GM19239 (cell line): Measurements from ENCODE around the gene C2orf72.
"Not testable (repeated sequence)": the region's sequence is repeated elsewhere in the genome, so short reads cannot be mapped to it uniquely, and the experiment has no call there.

Experiments used
- DNase-seq: peaks from one replicate; pipeline ENCODE4 v3.0.0; 2011; ENCODE audit warnings: low spot score; ENCODE audit not compliant: insufficient read length
- FAIRE-seq: peaks from 2 replicates; lab custom pipeline; 2011; peaks lifted over from hg19 to GRCh38; lab: Jason Lieb, UNC

The C2orf72 gene

DNA sequence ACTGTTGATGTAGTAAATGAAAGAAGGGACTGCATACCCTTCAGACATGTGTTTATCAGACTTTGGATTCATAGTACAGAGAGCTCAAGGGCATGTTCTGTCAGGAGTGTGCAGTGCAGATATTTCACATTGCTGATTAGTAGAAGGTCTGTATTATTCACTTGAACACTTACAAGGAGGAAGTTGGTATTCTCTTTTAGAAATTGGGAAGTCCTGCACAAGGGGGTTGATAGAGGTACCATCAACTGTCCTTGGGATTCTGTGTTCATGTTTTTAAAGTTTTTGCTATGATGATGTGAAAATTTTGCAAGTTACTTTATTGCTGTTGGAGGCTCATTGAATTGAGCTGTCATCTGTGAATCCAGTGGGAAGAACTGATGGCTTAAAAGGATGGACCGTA lies 26.0 kb downstream of the C2orf72 start:
- FAIRE-seq (no peak), DNase-seq (no peak)

GRCh38 chr2:231065966-231066365 lies 28.6 kb downstream of the C2orf72 start:
- FAIRE-seq: no peak
- no peak for DNase-seq

DNA sequence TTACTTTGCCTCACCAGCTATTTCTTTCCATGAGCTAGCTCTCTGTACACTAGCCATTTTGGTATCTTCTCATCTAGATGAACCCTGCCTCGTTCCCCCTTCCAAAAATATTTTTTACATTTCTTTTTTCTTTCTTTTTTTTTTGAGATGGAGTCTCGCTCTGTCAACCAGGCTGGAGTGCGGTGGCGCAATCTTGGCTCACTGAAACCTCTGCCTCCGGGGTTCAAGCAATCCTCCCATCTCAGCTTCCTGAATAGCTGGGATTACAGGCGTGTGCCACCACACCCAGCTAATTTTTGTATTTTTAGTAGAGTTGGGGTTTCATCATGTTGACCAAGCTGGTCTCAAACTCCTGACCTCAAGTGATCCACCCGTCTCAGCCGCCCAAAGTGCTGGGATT lies 30.2 kb downstream of the C2orf72 start:
- DNase-seq, FAIRE-seq: not testable (repeated sequence)

DNA sequence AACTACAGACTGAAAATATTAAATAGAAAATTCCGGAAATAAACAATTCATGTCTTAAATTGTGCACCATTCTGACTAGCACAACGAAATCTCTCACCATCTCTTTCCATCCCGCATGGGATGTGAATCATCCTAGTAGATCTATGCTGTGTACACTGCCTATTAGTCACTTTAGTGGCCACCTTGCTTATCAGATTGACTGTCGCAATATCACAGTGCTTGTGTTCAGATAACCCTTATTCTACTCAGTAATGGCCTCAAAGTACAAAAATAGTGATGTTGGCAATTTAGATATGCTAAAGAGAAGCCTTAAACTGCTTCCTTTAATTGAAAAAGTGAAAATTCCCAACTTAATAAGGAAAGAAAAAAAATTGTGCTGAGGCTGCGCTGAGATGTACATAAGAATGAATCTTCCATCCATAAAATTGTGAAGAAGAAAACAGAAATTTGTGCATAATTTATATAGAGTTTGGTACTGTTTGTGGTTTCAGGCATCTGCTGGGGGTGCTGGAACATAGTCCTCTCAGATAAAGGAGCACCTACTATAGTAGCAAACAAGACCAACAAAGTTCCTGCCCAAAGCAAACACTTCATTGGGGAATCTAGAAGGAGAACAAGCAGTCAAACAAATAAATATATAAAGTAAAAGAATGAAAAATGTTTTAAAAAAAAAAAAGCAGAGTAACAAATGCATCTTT lies 31.4 kb downstream of the C2orf72 start:
- FAIRE-seq (peak; percentile 14), DNase-seq (no peak)

GRCh38 chr2:231069379-231070054 lies 32.2 kb downstream of the C2orf72 start:
- no peak for FAIRE-seq
- DNase-seq: no peak

GRCh38 chr2:231084565-231084964 lies 47.2 kb downstream of the C2orf72 start:
- FAIRE-seq (no peak), DNase-seq (no peak)

DNA sequence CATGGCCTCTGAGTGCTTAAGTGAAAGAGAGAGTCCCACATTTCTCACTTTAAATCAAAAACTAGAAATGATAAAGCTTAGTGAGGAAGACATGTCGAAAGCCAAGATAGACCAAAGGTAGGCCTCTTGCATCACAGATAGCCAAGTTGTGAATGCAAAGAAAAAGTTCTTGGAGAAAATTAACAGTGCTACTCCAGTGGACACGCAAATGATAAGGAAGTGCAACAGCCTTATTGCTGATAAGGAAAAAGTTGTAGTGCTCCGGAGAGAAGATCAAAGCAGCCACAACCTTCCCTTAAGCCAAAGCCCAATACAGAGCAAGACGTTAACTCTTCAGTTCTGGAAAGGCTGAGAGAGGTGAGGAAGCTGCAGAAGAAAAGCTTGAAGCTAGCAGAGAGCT lies 51.4 kb downstream of the C2orf72 start:
- FAIRE-seq (no peak), DNase-seq (no peak)

- FAIRE-seq (no peak), DNase-seq (no peak)
Observed at GRCh38 chr2:231093933-231094332, 56.6 kb downstream of the C2orf72 start.

- DNase-seq (no peak), FAIRE-seq (no peak)
Observed at GRCh38 chr2:231094736-231095346, 57.5 kb downstream of the C2orf72 start.
